Glomerular visceral epithelial cell (primary cell): ENCODE data around the gene COL26A1.

ENCODE experiments used
- DNase-seq: peaks from one replicate; pipeline ENCODE4 v3.0.0-alpha.2; 2016; ENCODE audit errors: extremely low spot score

The COL26A1 gene

GRCh38 chr7:101373812-101374614, 11.3 kb downstream of the COL26A1 start:
- no peak for DNase-seq

GRCh38 chr7:101374990-101375389, 12.3 kb downstream of the COL26A1 start:
- DNase-seq = no peak

- no peak for DNase-seq
These were observed 13.9 kb downstream of the COL26A1 start for GRCh38 chr7:101376601-101377000.

- no peak for DNase-seq
These were observed 14.6 kb downstream of the COL26A1 start for GRCh38 chr7:101377189-101377736.

GRCh38 chr7:101378751-101379174, 16.1 kb downstream of the COL26A1 start:
- no peak for DNase-seq

GRCh38 chr7:101379302-101379701, 16.6 kb downstream of the COL26A1 start:
- DNase-seq = no peak

GRCh38 chr7:101381549-101382111, 19.0 kb downstream of the COL26A1 start:
- DNase-seq = no peak

GRCh38 chr7:101382937-101383336, 20.3 kb downstream of the COL26A1 start:
- no peak for DNase-seq

GRCh38 chr7:101386177-101386557, 23.5 kb downstream of the COL26A1 start:
- no peak for DNase-seq

GRCh38 chr7:101386558-101387231, 24.0 kb downstream of the COL26A1 start:
- peak; percentile 3 for DNase-seq

- DNase-seq = no peak
These were observed 28.2 kb downstream of the COL26A1 start for GRCh38 chr7:101390901-101391301.

- DNase-seq = no peak
These were observed 29.3 kb downstream of the COL26A1 start for GRCh38 chr7:101391991-101392390.

GRCh38 chr7:101393865-101394264, 31.2 kb downstream of the COL26A1 start:
- DNase-seq = no peak

- DNase-seq = no peak
These were observed 32.7 kb downstream of the COL26A1 start for GRCh38 chr7:101395376-101395775.

GRCh38 chr7:101397243-101397642, 34.6 kb downstream of the COL26A1 start:
- DNase-seq = no peak

GRCh38 chr7:101397770-101398324, 35.2 kb downstream of the COL26A1 start:
- no peak for DNase-seq

GRCh38 chr7:101398396-101399289, 36.0 kb downstream of the COL26A1 start:
- no peak for DNase-seq

GRCh38 chr7:101399759-101400158, 37.1 kb downstream of the COL26A1 start:
- DNase-seq = no peak

- no peak for DNase-seq
These were observed 38.1 kb downstream of the COL26A1 start for GRCh38 chr7:101400751-101401150.

GRCh38 chr7:101401390-101402080, 38.9 kb downstream of the COL26A1 start:
- no peak for DNase-seq
